Adrenal gland (tissue), 12 donors: ENCODE data around the gene SYT15. TPM values are rescaled to one million over a fixed set of nuclear protein-coding genes. Genes with fewer than 3 reads are reported as not detected.

Experiments
- DNase-seq, 7 donors: peaks; one replicate each; pipeline ENCODE4 v3.0.0-alpha.2; 2019 to 2020
- H3K27ac ChIP-seq, 5 donors: fragments of 200-600 bp; sonication (generic) in 4 of 5; 1 replicate in 3 of 5; 2 replicates in 2 of 5; pipeline versions ENCODE4 v1.5.1 to v1.8.0; 2016 to 2020; ENCODE audit warnings: mild to moderate bottlenecking in 1 of 5
- H3K27me3 ChIP-seq: fragments of 200-600 bp; 2 replicates; pipeline ENCODE4 v1.8.0; 2021
- H3K36me3 ChIP-seq, 2 donors: fragments of 200-600 bp; replicated peaks in 1 of 2; 1 replicate in 1 of 2; 2 replicates in 1 of 2; pipeline versions ENCODE4 v1.5.1 to v1.8.0; 2018 to 2022
- H3K4me1 ChIP-seq, 2 donors: fragments of 200-600 bp; replicated peaks in 1 of 2; 1 replicate in 1 of 2; 2 replicates in 1 of 2; pipeline versions ENCODE4 v1.5.1 to v1.8.0; 2018 to 2021
- H3K4me3 ChIP-seq, 4 donors: fragments of 200-600 bp; sonication (generic) in 3 of 4; one replicate each; pipeline ENCODE4 v1.5.1; 2016 to 2018
- H3K9me3 ChIP-seq, 3 donors: fragments of 200-600 bp; sonication (generic) in 1 of 3; replicated peaks in 1 of 3; 1 replicate in 2 of 3; 2 replicates in 1 of 3; pipeline versions ENCODE4 v1.5.1 to v1.8.0; 2016 to 2021
- CTCF ChIP-seq, 6 experiments: fragments of 450-650 bp in 4 of 6; fragments of 200-600 bp in 2 of 6; sonication (generic) in 1 of 6; IDR thresholded peaks; 1 replicate in 5 of 6; 2 replicates in 1 of 6; pipeline versions ENCODE4 v1.5.1 to v1.8.0; 2016 to 2021; ENCODE audit warnings: antibody characterized with exemption in 6 of 6, mild to moderate bottlenecking in 2 of 6, moderate library complexity in 1 of 6
- POLR2A ChIP-seq, 2 donors: fragments of 450-650 bp; IDR thresholded peaks; one replicate each; pipeline ENCODE4 v1.6.1; 2017; ENCODE audit warnings: antibody characterized with exemption in 2 of 2, mild to moderate bottlenecking in 2 of 2, moderate library complexity in 1 of 2
- WGBS, 4 donors: extraction: QIAGEN DNeasy Blood & Tissue Kit in 2 of 4; methylation state at CpG; one replicate each; pipeline versions ENCODE4 v1.1.5 to v1.1.7; 2013 to 2017; 5-methylcytosine and 5-hydroxymethylcytosine counted together
- intact Hi-C, 2 donors: fragments of 100-400 bp; cut with DNase I; formaldehyde crosslinking; loops; one replicate each; pipeline versions ENCODE4 v1.14.1 to v1.15.0; 2022 to 2023
- polyA plus RNA-seq, 3 donors: library from polyadenylated mRNA; stranded (reverse); fragments of 200-250 nt in 2 of 3; fragments of 350-450 nt in 1 of 3; fragmentation: Illumina TruSeq in 1 of 3; extraction: RNeasy Lipid Tissue Mini Kit (QIAGEN cat#74804) in 1 of 3; gene quantifications; one replicate each; pipeline ENCODE4 v1.2.3, GENCODE V29; 2013 to 2014
- total RNA-seq, 9 donors: library from RNA; depleted of rRNA in 4 of 9; stranded (reverse); fragments of >200 nt in 4 of 9; fragments of 120-200 nt in 1 of 9; fragmentation: NEBNext Ultra II Directional in 1 of 9; extraction: Animal tissue kit (Norgen Biotek cat#: 25700) in 1 of 9; gene quantifications; one replicate each; pipeline versions ENCODE4 v1.1.0 to v1.2.4, GENCODE V29; 2013 to 2023
- donor health status: healthy with polysubstance abuse.
- donor health status: Bipolar disorder and iron deficiency.
- donor health status: DM: yes; HTN: yes; CAD: no.
- donor health status: DM: no; HTN: no; CAD: no.
- donor health status: DM: no; HTN: no; CAD: no.
- donor health status: DM: yes; HTN: yes; CAD: no.

SYT15 gene
- total and polyA plus RNA-seq, 12 donors: 0.72 to 32.5 (median 2.1) TPM

DNA sequence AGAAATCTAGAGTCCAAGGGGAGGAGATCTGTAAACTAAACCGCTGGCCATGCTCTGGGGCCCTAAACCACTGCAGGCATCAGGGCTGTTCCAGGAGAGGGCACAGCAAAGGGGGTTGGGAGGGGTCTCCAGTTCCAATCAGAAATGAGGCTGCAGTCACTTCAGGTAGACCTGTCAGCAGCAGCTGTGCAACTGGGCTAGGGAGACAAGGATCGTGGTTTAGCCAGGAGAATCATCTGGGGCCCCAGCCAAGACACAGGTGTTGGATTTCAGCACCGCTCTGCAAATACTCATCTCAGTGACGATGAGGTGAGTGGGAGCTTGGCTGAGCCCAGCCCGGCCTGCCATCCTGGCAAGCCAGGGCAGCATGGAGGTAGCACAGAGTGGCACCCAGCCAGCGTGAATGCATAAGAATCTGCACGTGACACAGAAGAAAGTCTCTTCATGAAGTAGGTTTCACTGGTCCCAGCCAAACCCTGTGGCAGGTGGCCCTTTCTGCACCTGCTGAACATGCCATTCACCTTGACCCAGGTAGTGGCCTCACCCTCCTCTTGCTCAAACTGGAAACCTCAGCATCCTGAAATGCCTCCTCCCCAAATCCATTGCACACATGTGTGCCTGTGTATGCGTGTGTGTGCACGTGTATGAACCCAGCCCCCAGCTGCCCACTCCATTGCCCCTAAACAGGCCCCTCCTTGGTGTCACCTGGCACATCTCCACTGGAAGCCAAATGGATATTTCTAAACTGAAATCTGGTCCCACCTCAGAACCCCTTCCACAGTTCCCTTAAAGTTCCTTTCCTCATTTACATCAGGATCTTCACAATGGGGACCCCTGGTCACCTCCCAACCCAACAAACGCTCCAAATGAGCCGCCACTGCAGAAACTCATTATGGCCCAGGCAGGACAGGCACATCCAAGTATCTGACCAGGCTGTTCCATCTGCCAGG lies 32.1 kb upstream of the SYT15 start:
- 82 to 86% (median 85%) methylated on average over 11 of the region's 11 CpGs for WGBS, 4 donors
- Histone ChIP-seq H3K27me3 (no peaks in the 10 kb centered on the region), H3K36me3 (no peaks in the 10 kb centered on the region), H3K27ac (no peak overlapping the region), H3K4me3 (no peak overlapping the region), H3K9me3 (no peaks in the 10 kb centered on the region), H3K4me1 (no peaks in the 10 kb centered on the region)
- TF ChIP-seq POLR2A (IDR thresholded peaks at IDR 0.05): no peak
- no peak for TF ChIP-seq CTCF (IDR thresholded peaks at IDR 0.05)
- peak; percentile 1 to 47 (median 11) for DNase-seq
- intact Hi-C loops: no loop called here

DNA sequence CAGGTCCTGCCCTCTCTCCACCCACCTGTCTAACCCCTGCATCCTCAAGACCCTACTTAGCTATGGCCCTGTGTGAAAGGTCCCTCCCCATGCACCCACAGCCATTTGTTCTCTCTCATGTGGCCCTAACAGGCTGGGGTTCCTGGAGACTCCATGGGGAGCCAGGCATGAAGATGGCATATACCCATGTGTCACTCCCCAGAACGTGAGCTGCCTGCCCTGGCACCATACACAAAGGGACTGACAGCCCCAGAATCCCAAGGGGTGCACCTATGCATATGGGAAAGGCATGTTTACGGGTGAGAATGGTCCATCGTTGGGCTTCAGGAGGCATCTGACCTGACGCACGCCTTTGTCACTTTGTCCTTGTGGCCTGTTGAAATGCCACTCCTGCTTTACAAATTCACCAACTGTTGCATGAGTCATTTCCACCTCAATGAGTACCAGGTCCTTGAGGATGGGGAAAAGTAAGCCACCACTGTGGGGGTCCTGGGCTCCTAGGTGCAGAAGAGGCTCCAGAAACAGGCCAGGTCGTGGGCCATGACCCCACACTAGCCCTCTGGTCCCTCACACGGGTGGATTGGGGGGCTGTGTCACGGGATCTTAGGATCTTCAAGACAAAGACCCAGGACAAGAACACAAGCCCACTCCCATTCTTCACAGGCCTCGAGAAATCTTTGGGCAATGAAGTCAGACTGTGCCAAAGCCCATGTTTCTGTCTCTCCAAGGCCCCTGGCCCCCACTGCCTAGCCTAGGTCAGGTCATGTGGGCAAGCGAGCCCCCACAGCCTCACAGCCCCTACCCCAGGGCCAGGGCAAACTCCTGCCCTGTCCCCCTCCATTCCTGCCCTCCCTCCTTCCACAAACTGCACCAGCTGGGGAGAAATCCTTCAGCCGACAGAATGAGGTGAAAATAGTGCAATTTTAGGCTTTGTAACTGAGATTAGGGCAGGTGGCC lies 31.1 kb upstream of the SYT15 start:
- intact Hi-C loops: no loop called here
- WGBS, 4 donors: 70 to 77% (median 74%) methylated on average over 11 of the region's 11 CpGs
- Histone ChIP-seq H3K27me3 (peaks cover under 1% of the 10 kb centered on the region), H3K27ac (no peak overlapping the region), H3K4me3 (no peak overlapping the region), H3K36me3 (no peaks in the 10 kb centered on the region), H3K9me3 (no peaks in the 10 kb centered on the region), H3K4me1 (no peaks in the 10 kb centered on the region)
- TF ChIP-seq POLR2A (IDR thresholded peaks at IDR 0.05): no peak
- no peak for TF ChIP-seq CTCF (IDR thresholded peaks at IDR 0.05)
- DNase-seq: peak in 5 of 7 donors; percentile 4 to 18 (median 12)

GRCh38 chr10:46548498-46549090 lies 30.3 kb upstream of the SYT15 start:
- Histone ChIP-seq H3K9me3 (no peaks in the 10 kb centered on the region), H3K27ac (no peak overlapping the region), H3K27me3 (peaks cover 8% of the 10 kb centered on the region), H3K36me3 (no peaks in the 10 kb centered on the region), H3K4me3 (no peak overlapping the region), H3K4me1 (no peaks in the 10 kb centered on the region)
- intact Hi-C loops: no loop called here
- DNase-seq: peak in 6 of 7 donors; percentile 8 to 45 (median 13)
- 65 to 79% (median 75%) methylated on average over 7 of the region's 7 CpGs for WGBS, 4 donors
- TF ChIP-seq CTCF (IDR thresholded peaks at IDR 0.05): no peak
- TF ChIP-seq POLR2A (IDR thresholded peaks at IDR 0.05): no peak
